Islet precursor cell (in vitro differentiated cells): ENCODE data around the gene HES5.

Experiments
- DNase-seq: peaks from one replicate; pipeline ENCODE4 v3.0.0-alpha.2; 2018

HES5 gene

GRCh38 chr1:2528966-2529783 lies 888 bp downstream of the HES5 start:
- peak; percentile 80 for DNase-seq

- DNase-seq = no peak
Observed at GRCh38 chr1:2528611-2528965, 1.5 kb downstream of the HES5 start.

GRCh38 chr1:2528016-2528415 lies 2.0 kb downstream of the HES5 start:
- DNase-seq = no peak

GRCh38 chr1:2527556-2527860 lies 2.6 kb downstream of the HES5 start:
- DNase-seq = no peak

- DNase-seq = no peak
Observed at GRCh38 chr1:2526824-2527555, 3.1 kb downstream of the HES5 start.

- peak; percentile 95 for DNase-seq
Observed at GRCh38 chr1:2525920-2526823, 3.9 kb downstream of the HES5 start, which contains the start of gene PANK4. Gene PANK4 (minus strand): TSS chr1:2526596. CDS start chr1:2526587, 9 bp downstream.

- DNase-seq = no peak
Observed at GRCh38 chr1:2525572-2525919, 4.5 kb downstream of the HES5 start.

GRCh38 chr1:2523891-2524609 lies 6.0 kb downstream of the HES5 start:
- no peak for DNase-seq

GRCh38 chr1:2523191-2523890 lies 6.7 kb downstream of the HES5 start:
- no peak for DNase-seq

- no peak for DNase-seq
Observed at GRCh38 chr1:2522230-2522629, 7.8 kb downstream of the HES5 start.

- DNase-seq = no peak
Observed at GRCh38 chr1:2520806-2521205, 9.3 kb downstream of the HES5 start.

- no peak for DNase-seq
Observed at GRCh38 chr1:2520206-2520605, 9.9 kb downstream of the HES5 start.

- no peak for DNase-seq
Observed at GRCh38 chr1:2519729-2520128, 10.3 kb downstream of the HES5 start.

- no peak for DNase-seq
Observed at GRCh38 chr1:2519029-2519685, 10.9 kb downstream of the HES5 start.

- DNase-seq = no peak
Observed at GRCh38 chr1:2518528-2518927, 11.5 kb downstream of the HES5 start.

GRCh38 chr1:2517966-2518365 lies 12.1 kb downstream of the HES5 start:
- DNase-seq = no peak

GRCh38 chr1:2516946-2517345 lies 13.1 kb downstream of the HES5 start:
- no peak for DNase-seq

GRCh38 chr1:2516124-2516523 lies 13.9 kb downstream of the HES5 start:
- DNase-seq = no peak

GRCh38 chr1:2515763-2516080 lies 14.3 kb downstream of the HES5 start:
- DNase-seq = no peak

- DNase-seq = no peak
Observed at GRCh38 chr1:2514863-2515762, 14.9 kb downstream of the HES5 start.
